ENCODE measurements around the gene SLC10A7.

DNA sequence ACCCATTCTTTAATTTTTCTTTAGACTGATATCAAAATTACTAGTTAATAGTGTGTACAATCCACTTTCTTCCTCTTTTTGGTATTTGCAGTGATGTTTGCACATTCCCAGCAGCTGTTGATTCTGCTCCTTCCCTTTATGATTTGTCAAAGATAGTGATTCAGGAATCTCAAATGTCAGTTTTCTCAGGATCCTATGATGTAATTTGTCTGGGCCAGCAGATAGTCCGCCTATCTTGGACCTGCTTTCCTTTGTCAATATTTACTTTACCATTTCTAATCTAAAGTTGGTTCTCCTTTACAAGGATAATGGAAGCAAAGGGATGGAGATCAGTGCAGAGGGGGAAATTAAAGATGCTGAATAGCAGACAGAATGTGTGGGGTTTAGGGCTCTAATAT, 185.3 kb downstream of the SLC10A7 start:
- TF ChIP-seq, protein P1, sequence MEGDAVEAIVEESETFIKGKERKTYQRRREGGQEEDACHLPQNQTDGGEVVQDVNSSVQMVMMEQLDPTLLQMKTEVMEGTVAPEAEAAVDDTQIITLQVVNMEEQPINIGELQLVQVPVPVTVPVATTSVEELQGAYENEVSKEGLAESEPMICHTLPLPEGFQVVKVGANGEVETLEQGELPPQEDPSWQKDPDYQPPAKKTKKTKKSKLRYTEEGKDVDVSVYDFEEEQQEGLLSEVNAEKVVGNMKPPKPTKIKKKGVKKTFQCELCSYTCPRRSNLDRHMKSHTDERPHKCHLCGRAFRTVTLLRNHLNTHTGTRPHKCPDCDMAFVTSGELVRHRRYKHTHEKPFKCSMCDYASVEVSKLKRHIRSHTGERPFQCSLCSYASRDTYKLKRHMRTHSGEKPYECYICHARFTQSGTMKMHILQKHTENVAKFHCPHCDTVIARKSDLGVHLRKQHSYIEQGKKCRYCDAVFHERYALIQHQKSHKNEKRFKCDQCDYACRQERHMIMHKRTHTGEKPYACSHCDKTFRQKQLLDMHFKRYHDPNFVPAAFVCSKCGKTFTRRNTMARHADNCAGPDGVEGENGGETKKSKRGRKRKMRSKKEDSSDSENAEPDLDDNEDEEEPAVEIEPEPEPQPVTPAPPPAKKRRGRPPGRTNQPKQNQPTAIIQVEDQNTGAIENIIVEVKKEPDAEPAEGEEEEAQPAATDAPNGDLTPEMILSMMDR (CRISPR knock-in tag; IDR thresholded peaks at IDR 0.05): no peak
- TF ChIP-seq SNAPC2 (CRISPR knock-in tag; IDR thresholded peaks at IDR 0.05) (no peak), ETV5 (CRISPR knock-in tag; IDR thresholded peaks at IDR 0.05; ENCODE audit: borderline replicate concordance) (no peak), POLR2A (IDR thresholded peaks at IDR 0.05; ENCODE audit: insufficient read depth in 1 of 2, low read depth in 2 of 2, low read length in 2 of 2) (no peak), PBX2 (CRISPR knock-in tag; IDR thresholded peaks at IDR 0.05) (no peak), SRSF9 (IDR thresholded peaks at IDR 0.05; ENCODE audit: borderline replicate concordance, insufficient read depth, low read depth, low read length, poor library complexity, severe bottlenecking) (no peak)

All from HepG2 (cell line).